Breast epithelium (tissue), 3 donors: ENCODE measurements around the gene GIPC3.

Experiments
- POLR2AphosphoS5 ChIP-seq, 3 donors: sonication (generic); formaldehyde crosslinking; IDR thresholded peaks; one replicate each; pipeline ENCODE4 v1.6.1; 2017; ENCODE audit warnings: antibody characterized with exemption in 3 of 3
- TF ChIP-seq, protein P1 (sequence below), 3 donors: fragments of 450-650 bp; IDR thresholded peaks; one replicate each; pipeline ENCODE4 v1.5.1; 2016 to 2017; ENCODE audit warnings: antibody characterized with exemption in 3 of 3, mild to moderate bottlenecking in 3 of 3, moderate library complexity in 3 of 3

DNA sequence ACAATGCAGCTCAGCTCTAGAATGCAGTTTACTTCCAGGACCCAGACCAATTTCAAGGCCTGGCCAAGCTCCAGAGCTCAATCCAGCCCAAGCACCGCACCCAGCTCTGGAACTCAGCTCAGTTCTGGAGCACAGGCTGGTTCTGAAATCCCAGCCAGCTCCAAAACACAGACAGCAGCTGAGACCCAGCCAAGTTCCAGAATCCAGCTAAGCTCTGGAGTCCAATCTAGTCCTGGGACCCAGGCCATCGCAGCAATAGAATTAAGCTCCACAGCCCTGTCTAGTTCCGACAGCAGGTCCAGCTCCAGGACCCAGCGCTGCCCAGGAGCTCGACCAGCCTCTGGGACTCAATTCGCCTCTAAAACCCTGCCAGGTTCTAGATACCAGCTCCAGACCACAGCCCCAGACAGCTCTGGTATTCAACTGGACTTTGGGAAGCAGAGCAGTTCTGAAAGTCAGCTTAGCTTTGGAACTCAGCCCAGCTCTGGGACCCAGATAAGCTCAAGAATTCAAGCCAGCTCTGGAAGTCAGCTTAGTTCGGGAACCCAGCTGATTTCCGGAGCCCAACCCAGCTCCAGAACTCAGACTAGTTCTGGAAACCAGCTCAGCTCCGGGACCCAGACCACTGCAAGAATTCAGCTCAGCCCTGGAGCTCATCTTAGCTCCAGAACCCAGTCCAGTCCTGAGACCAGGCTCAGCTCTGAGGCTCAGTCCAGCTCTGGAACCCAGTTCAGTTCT lies 6.8 kb downstream of the GIPC3 start:
- TF ChIP-seq, protein P1, sequence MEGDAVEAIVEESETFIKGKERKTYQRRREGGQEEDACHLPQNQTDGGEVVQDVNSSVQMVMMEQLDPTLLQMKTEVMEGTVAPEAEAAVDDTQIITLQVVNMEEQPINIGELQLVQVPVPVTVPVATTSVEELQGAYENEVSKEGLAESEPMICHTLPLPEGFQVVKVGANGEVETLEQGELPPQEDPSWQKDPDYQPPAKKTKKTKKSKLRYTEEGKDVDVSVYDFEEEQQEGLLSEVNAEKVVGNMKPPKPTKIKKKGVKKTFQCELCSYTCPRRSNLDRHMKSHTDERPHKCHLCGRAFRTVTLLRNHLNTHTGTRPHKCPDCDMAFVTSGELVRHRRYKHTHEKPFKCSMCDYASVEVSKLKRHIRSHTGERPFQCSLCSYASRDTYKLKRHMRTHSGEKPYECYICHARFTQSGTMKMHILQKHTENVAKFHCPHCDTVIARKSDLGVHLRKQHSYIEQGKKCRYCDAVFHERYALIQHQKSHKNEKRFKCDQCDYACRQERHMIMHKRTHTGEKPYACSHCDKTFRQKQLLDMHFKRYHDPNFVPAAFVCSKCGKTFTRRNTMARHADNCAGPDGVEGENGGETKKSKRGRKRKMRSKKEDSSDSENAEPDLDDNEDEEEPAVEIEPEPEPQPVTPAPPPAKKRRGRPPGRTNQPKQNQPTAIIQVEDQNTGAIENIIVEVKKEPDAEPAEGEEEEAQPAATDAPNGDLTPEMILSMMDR (IDR thresholded peaks at IDR 0.05) = no peak
- no peak for TF ChIP-seq POLR2AphosphoS5 (IDR thresholded peaks at IDR 0.05)
